Muscle layer of duodenum (tissue), 2 donors: ENCODE measurements around the gene PDGFC.
"Not testable (repeated sequence)": the region's sequence is repeated elsewhere in the genome, so short reads cannot be mapped to it uniquely, and the experiment has no call there.

Source experiments
- H3K27ac ChIP-seq: one replicate; pipeline ENCODE4 v1.7.0; 2013; ENCODE audit warnings: mild to moderate bottlenecking, low read length
- H3K27me3 ChIP-seq: one replicate; pipeline ENCODE4 v1.7.0; 2013; ENCODE audit warnings: low read depth, mild to moderate bottlenecking, control low read depth, low read length
- H3K36me3 ChIP-seq, 2 donors: one replicate each; pipeline ENCODE4 v1.7.0; 2013; ENCODE audit warnings: low read length in 2 of 2, control low read depth in 1 of 2, mild to moderate bottlenecking in 1 of 2; ENCODE audit not compliant: insufficient read depth in 2 of 2, control insufficient read depth in 1 of 2
- H3K4me1 ChIP-seq, 2 donors: one replicate each; pipeline ENCODE4 v1.7.0; 2013; ENCODE audit warnings: low read length in 2 of 2, mild to moderate bottlenecking in 2 of 2, control low read depth in 1 of 2, moderate library complexity in 1 of 2; ENCODE audit not compliant: insufficient read depth in 2 of 2, control insufficient read depth in 1 of 2
- H3K4me3 ChIP-seq, 2 donors: one replicate each; pipeline ENCODE4 v1.7.0; 2013; ENCODE audit warnings: low read length in 2 of 2, low read depth in 1 of 2, mild to moderate bottlenecking in 1 of 2
- H3K9me3 ChIP-seq, 2 donors: one replicate each; pipeline ENCODE4 v1.7.0; 2013; ENCODE audit warnings: low read length in 2 of 2, control low read depth in 1 of 2, mild to moderate bottlenecking in 1 of 2; ENCODE audit not compliant: control insufficient read depth in 1 of 2
- donor health status: healthy.

Gene PDGFC

GRCh38 chr4:156932360-156932759 lies 39.2 kb downstream of the PDGFC start:
- not testable (repeated sequence) for H3K4me3 ChIP-seq, H3K27me3 ChIP-seq, H3K4me1 ChIP-seq, H3K27ac ChIP-seq, H3K9me3 ChIP-seq, H3K36me3 ChIP-seq

DNA sequence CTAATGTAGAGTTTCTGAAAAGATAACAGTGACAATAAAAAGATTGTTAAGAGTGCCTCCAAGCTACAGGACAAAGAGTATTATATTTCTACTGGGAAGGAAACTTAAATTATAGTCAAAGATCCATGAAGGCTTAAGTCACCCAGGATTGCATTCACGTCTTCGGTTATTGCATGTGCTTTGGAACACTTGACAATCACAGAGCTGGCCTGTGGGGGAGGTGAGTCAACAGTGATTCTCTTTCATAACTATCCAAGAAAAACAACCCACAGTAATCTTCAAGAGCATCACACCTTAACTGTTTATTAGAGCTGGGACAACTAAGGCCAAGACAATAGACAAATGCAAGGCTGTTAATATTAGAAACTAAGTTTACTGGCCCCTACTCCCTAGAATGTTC lies 40.3 kb downstream of the PDGFC start:
- H3K9me3 ChIP-seq, result peaks cover 0 to 5% of the 10 kb centered on the region in 2 donors
- H3K36me3 ChIP-seq, result no peaks in the 10 kb centered on the region
- no peak overlapping the region for H3K27ac ChIP-seq
- H3K4me1 ChIP-seq, result peaks cover 0 to 8% of the 10 kb centered on the region in 2 donors
- no peak overlapping the region for H3K4me3 ChIP-seq
- H3K27me3 ChIP-seq, result no peaks in the 10 kb centered on the region

DNA sequence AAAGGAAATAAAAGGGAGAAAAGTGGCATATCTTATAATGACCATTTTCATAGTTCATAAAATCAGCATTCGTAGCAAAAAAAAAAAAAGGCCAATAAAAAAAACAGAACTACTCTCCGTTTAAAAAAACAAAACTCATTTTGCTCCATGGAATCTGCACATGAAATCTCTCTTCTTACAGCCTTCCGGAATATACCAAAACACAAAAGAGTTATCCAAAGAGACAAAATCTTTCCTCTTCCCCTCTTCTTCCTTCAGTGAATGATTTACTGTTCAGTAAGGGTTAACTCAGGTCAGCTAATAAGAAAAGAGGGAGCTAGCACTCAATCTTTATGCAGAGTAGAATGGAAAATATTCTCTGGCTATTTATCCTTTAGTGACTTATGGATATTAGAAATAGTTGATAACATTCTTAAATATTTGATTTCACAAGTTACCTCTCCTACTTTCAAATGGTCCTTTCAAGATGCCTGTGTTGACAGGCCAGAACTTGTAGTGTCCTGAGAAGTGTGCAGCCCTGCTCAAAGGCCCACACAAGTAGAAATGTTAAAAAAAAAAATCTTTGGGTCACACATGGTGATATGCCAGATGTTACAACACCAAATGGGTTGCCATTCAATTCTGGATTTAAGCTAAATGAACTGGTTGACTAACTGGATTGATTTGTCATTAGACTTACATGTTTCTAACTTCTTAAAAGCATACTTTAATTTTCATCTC lies 42.1 kb downstream of the PDGFC start:
- Histone ChIP-seq H3K27me3 (no peaks in the 10 kb centered on the region), H3K27ac (no peak overlapping the region), H3K9me3 (peaks cover 0 to 5% of the 10 kb centered on the region in 2 donors), H3K36me3 (no peaks in the 10 kb centered on the region), H3K4me1 (peaks cover 0 to 14% of the 10 kb centered on the region in 2 donors), H3K4me3 (no peak overlapping the region)

DNA sequence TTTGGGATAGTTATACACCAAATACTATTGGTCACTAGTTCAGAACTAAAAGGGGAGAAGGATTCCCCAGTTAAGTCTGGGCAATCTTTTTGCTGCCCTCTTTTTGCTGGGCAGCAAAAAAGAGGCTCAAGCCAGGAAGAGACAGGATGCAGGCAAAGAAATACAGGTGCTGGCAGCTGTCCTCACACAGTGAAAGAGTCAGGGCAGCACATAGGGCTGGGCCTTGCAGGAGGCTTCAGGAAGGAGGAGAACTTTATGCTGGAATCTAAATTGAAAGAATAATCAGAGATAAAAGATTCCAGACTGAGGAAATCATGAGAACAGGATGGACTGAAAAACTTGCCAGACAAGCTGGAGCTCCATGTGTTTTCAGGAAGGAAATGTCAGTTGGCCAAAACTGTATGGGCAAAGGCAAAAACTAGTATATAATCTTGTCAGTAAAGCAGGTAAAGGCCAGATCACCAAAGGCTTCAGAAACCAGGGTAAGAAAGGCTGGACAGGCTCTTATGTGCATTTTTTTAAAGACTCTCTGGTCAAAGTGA lies 46.8 kb downstream of the PDGFC start:
- no peaks in the 10 kb centered on the region for H3K36me3 ChIP-seq
- peaks cover 0 to 5% of the 10 kb centered on the region in 2 donors for H3K9me3 ChIP-seq

DNA sequence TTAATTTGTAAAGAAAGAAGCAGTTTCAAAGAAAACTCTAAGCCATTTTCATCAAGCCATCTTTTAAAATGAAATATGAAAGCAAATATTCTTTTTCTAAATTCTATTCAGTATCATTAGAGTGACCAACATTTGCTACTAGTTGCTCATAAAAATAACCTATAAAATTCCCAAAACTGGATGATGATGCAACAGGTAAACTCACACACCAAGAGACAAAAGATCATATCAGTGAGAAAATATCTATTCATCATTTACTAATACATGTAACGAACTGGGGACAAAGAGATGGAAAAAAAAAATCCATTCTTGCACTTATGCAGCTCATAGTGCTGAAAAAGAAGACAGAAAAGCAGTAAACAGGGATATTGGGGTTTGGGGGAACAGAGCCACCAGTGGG lies 48.1 kb downstream of the PDGFC start:
- H3K4me3 ChIP-seq, result no peak overlapping the region

More for the DNA sequence above, 46.8 kb downstream of the PDGFC start:
- Histone ChIP-seq H3K27ac (no peak overlapping the region), H3K4me3 (no peak overlapping the region), H3K27me3 (no peaks in the 10 kb centered on the region), H3K4me1 (peaks cover 0 to 20% of the 10 kb centered on the region in 2 donors)

DNA sequence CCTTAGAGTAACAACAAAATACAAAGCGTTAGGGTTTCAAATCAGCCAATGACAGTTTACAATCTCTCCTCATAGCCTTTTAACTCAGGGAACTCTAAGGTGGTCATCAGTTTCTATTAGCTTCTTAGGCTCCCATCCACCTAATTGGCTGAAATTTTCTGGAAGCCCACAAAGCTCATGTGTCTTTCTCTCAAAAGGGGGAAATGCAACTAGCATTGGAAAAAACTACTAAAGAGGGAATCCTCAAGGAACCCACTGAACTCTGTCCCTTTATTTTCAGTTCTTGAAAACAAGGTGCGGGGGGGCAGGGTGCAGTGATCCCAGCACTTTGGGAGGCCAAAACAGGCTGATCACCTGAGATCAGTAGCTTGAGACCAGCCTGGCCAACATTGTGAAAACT lies 56.4 kb downstream of the PDGFC start:
- Histone ChIP-seq H3K27me3 (no peaks in the 10 kb centered on the region), H3K4me1 (no peaks in the 10 kb centered on the region), H3K4me3 (no peak overlapping the region), H3K9me3 (peaks cover 0 to 8% of the 10 kb centered on the region in 2 donors), H3K27ac (no peak overlapping the region), H3K36me3 (no peaks in the 10 kb centered on the region)

More for the DNA sequence above, 48.1 kb downstream of the PDGFC start:
- Histone ChIP-seq H3K27ac (no peak overlapping the region), H3K27me3 (no peaks in the 10 kb centered on the region), H3K9me3 (peaks cover 0 to 5% of the 10 kb centered on the region in 2 donors), H3K36me3 (no peaks in the 10 kb centered on the region), H3K4me1 (peaks cover 0 to 16% of the 10 kb centered on the region in 2 donors)

DNA sequence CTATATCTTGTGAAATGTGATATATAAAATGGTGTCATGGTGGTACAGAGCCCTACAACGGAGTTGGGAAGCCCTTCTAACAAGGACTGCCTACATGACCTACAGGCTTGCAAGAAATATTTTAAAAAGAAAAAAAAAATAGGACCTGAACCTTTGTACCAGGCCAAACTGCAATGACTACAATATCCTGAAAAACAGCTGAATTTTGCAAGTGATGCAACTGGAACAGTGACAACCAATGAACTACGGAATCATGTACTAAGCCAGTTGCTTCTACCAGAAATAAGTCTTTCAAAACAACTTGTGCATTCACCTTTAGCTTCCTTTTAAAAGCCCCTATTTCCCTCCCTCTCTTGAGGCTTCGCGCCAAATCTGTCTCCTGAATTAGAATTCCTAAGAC lies 58.4 kb downstream of the PDGFC start:
- Histone ChIP-seq H3K4me1 (no peaks in the 10 kb centered on the region), H3K27me3 (no peaks in the 10 kb centered on the region), H3K36me3 (no peaks in the 10 kb centered on the region), H3K4me3 (no peak overlapping the region), H3K27ac (no peak overlapping the region), H3K9me3 (peaks cover 0 to 8% of the 10 kb centered on the region in 2 donors)

DNA sequence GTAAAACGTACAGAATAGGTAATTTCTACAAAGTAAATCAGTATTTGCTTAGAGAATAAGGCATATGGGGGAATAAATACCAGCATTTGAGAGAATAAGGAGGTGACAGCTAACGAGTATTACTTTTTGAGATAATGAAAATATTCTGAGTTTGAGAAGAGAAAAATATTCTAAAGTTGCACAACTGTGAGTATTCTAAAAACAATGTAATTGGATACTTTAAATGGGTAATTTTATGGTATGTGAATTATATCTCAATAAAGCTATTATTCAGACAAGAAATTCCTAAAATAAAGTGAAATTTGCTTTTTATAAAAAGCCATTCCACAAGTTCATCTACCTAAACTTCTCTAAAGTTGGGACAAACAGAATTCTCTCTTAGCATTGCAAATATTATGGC lies 62.6 kb downstream of the PDGFC start:
- Histone ChIP-seq H3K36me3 (no peaks in the 10 kb centered on the region), H3K27me3 (no peaks in the 10 kb centered on the region), H3K27ac (no peak overlapping the region), H3K4me1 (peaks cover 0 to 12% of the 10 kb centered on the region in 2 donors), H3K4me3 (no peak overlapping the region), H3K9me3 (peaks cover 0 to 6% of the 10 kb centered on the region in 2 donors)

DNA sequence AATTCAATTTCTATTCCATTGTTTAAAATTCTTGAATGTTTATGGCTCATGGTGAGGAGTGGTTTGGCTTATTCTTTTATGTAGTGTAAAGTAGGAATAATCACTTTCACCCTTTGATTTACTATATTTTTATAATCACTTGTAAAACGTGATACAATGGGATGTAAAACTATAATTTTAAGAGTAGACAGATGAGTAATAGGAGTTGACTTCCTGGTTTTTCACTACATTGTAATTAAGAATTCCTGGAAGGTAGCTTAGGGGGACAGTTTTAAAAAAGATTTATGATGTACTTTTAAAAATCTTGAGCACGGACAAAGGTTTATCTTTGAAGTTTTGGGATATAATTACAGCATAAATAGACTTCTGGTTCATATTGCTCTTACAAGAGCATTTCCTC lies 65.3 kb downstream of the PDGFC start:
- no peak overlapping the region for H3K27ac ChIP-seq
- no peaks in the 10 kb centered on the region for H3K27me3 ChIP-seq
- H3K9me3 ChIP-seq, result no peaks in the 10 kb centered on the region
- H3K4me1 ChIP-seq, result peaks cover 0 to 16% of the 10 kb centered on the region in 2 donors
- H3K4me3 ChIP-seq, result no peak overlapping the region
- no peaks in the 10 kb centered on the region for H3K36me3 ChIP-seq

DNA sequence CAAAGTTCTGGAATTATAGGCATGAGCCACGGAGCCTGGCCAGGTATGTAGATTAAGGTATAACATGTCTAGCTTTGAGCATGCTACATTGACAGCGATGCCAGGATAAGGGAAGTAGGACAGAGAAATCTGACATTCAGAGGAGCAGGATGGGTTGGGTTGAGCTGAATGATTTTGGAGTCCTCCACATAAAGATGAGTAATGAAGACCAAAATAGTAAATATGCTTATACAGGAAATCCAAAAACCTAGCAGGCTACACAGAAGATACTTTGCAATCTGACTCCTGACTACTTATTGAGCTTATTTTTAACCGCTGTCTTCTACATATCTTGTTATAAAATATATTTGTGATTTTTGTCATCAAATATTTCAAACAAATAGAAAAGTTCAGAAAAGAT lies 69.7 kb downstream of the PDGFC start:
- H3K36me3 ChIP-seq, result no peaks in the 10 kb centered on the region
- no peak overlapping the region for H3K4me3 ChIP-seq
- H3K4me1 ChIP-seq, result peaks cover 0 to 16% of the 10 kb centered on the region in 2 donors
- no peaks in the 10 kb centered on the region for H3K9me3 ChIP-seq
- no peaks in the 10 kb centered on the region for H3K27me3 ChIP-seq
- H3K27ac ChIP-seq, result no peak overlapping the region

DNA sequence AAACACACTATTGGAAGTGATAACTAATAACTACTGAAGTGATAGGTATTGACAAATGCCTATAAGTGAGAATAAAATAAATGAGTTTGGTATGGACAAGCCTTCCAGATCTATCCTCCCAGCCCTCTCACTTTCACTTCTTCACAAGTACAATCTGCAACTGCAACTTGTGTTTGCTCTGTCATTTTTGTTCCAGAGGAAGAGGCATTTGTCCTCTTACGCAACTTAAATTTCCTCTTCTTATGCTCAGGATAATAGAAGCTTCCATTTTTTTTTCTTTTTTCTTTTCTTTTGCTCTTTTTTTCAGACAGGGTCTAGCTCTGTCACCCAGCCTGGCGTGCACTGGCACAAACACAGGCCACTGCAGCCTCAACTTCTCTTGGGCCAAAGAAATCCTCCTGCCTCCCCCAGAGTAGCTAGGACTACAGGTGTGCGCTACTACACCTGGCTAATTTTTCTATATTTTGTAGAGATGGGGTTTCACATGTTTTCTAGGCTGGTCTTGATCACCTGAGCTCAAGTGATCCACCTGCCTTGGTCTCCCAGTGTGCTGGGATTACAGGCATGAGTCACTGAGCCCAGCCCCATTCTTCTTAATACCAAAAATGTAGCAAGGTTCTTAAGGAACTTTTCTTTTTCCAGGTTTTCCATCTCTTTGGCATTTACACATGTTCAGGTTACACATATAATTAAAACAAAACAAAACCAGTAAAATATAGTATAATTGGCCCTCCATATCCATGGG lies 73.1 kb downstream of the PDGFC start:
- H3K36me3 ChIP-seq, result no peaks in the 10 kb centered on the region
- no peak overlapping the region for H3K4me3 ChIP-seq
- H3K4me1 ChIP-seq, result peaks cover 0 to 7% of the 10 kb centered on the region in 2 donors
- H3K9me3 ChIP-seq, result no peaks in the 10 kb centered on the region
- H3K27ac ChIP-seq, result no peak overlapping the region
- H3K27me3 ChIP-seq, result no peaks in the 10 kb centered on the region
